HCT116 (cell line): Measurements from ENCODE around the gene ILF2. TPM values are rescaled to one million over a fixed set of nuclear protein-coding genes. Genes with fewer than 3 reads are reported as not detected.

Experiments
- ATAC-seq: fragments of 200-7000 bp; cut with Tn5 transposase; 2 replicates; pipeline ENCODE4 v1.9.1; 2020; ENCODE audit warnings: mild to moderate bottlenecking, moderate library complexity
- BruUV-seq: library from RNA; stranded (reverse); fragments of 400-500 nt; replicated peaks from 2 replicates; lab custom pipeline; 2021; lab: Mats Ljungman, UMichigan
- CTCF ChIA-PET: fragments of 300-600 bp; sonication (Branson Sonifier 250); formaldehyde crosslinking; loops from one replicate; lab custom pipeline; 2021; ENCODE audit warnings: antibody characterized with exemption; lab: Charles Lee
- POLR2A ChIA-PET: fragments of 300-600, 350-600 bp; sonication (Branson Sonifier 250); formaldehyde crosslinking; loops from one replicate; lab custom pipeline; 2021; ENCODE audit warnings: antibody characterized with exemption; lab: Charles Lee
- RAD21 ChIA-PET, 2 experiments: fragments of 300-600 bp; sonication (Branson Sonifier 250); formaldehyde crosslinking; loops; one replicate each; lab custom pipeline; 2023; ENCODE audit warnings: low total read pairs in 2 of 2; ENCODE audit not compliant: uncharacterized antibody in 2 of 2, unreplicated experiment in 2 of 2, low non-redundant PET in 1 of 2; lab: Charles Lee
- DNase-seq: peaks from one replicate; pipeline ENCODE4 v3.0.0-alpha.2; 2010; ENCODE audit warnings: low read depth, low spot score
- H2AFZ ChIP-seq: fragments of 200-600 bp; shearing (Covaris generic), sonication (generic); 2 replicates; pipeline ENCODE4 v1.6.1; 2017; ENCODE audit warnings: low read depth, mixed run types, mixed read lengths, antibody characterized with exemption, low read length; ENCODE audit not compliant: poor library complexity, severe bottlenecking
- H3K27ac ChIP-seq: 2 replicates; pipeline ENCODE4 v1.5.1; 2012; ENCODE audit warnings: low read depth, low read length
- H3K27me3 ChIP-seq: fragments of 200-600 bp; sonication (generic); 2 replicates; pipeline ENCODE4 v1.6.1; 2016; ENCODE audit warnings: mixed run types, low read length, mixed read lengths; ENCODE audit not compliant: insufficient read depth
- H3K36me3 ChIP-seq, 2 experiments: fragments of 200-500 bp in 1 of 2; fragments of 200-600 bp in 1 of 2; sonication (Bioruptor generic) in 1 of 2; sonication (generic) in 1 of 2; 2 replicates each; pipeline versions ENCODE4 v1.5.1 to v1.6.1; 2014 to 2016; ENCODE audit warnings: low read length in 2 of 2, inconsistent platforms in 1 of 2, mixed read lengths in 1 of 2, mixed run types in 1 of 2; ENCODE audit not compliant: insufficient read depth in 2 of 2, control insufficient read depth in 1 of 2
- H3K4me1 ChIP-seq, 2 experiments: fragments of 200-600 bp in 1 of 2; sonication (generic) in 1 of 2; 2 replicates each; pipeline versions ENCODE4 v1.5.1 to v1.6.1; 2012 to 2017; ENCODE audit warnings: low read length in 2 of 2, inconsistent platforms in 1 of 2, mild to moderate bottlenecking in 1 of 2, mixed read lengths in 1 of 2, mixed run types in 1 of 2, moderate library complexity in 1 of 2; ENCODE audit not compliant: insufficient read depth in 2 of 2, control insufficient read depth in 1 of 2
- H3K4me2 ChIP-seq: fragments of 200-600 bp; sonication (generic); 2 replicates; pipeline ENCODE4 v1.6.1; 2017; ENCODE audit warnings: mixed run types, low read length, mixed read lengths
- H3K4me3 ChIP-seq, 2 experiments: fragments of 200-600 bp in 1 of 2; sonication (generic) in 1 of 2; replicated peaks in 1 of 2; 2 replicates each; pipeline ENCODE4 v1.5.1; 2011 to 2016; ENCODE audit warnings: low read length in 2 of 2, control low read depth in 1 of 2, low read depth in 1 of 2, mild to moderate bottlenecking in 1 of 2, mixed read lengths in 1 of 2, mixed run types in 1 of 2
- H3K79me2 ChIP-seq: fragments of 200-600 bp; sonication (generic); 2 replicates; pipeline ENCODE4 v1.6.1; 2017; ENCODE audit warnings: mild to moderate bottlenecking, mixed run types, low read length, moderate library complexity, mixed read lengths; ENCODE audit not compliant: insufficient read depth
- H3K9ac ChIP-seq: fragments of 200-600 bp; sonication (generic); 2 replicates; pipeline ENCODE4 v1.6.1; 2016; ENCODE audit warnings: low read length, mixed read lengths
- H3K9me2 ChIP-seq: fragments of 200-600 bp; sonication (generic), shearing (Covaris generic); 2 replicates; pipeline ENCODE4 v1.6.1; 2017; ENCODE audit warnings: mixed run types, mild to moderate bottlenecking, moderate library complexity; ENCODE audit not compliant: insufficient read depth
- H3K9me3 ChIP-seq, 2 experiments: fragments of 200-500 bp in 1 of 2; fragments of 200-600 bp in 1 of 2; sonication (Bioruptor generic) in 1 of 2; sonication (generic) in 1 of 2; 2 replicates each; pipeline ENCODE4 v1.6.1; 2014 to 2017; ENCODE audit warnings: low read length in 2 of 2, mixed read lengths in 2 of 2, inconsistent platforms in 1 of 2, low read depth in 1 of 2, mild to moderate bottlenecking in 1 of 2, mixed run types in 1 of 2, moderate library complexity in 1 of 2; ENCODE audit not compliant: control insufficient read depth in 1 of 2, insufficient read depth in 1 of 2
- H4K20me1 ChIP-seq: fragments of 200-600 bp; sonication (generic), shearing (Covaris generic); 2 replicates; pipeline ENCODE4 v1.6.1; 2017; ENCODE audit warnings: mixed run types, mild to moderate bottlenecking, moderate library complexity; ENCODE audit not compliant: insufficient read depth
- intact Hi-C: fragments of 100-400 bp; cut with micrococcal nuclease; formaldehyde crosslinking; loops from 2 replicates; pipeline ENCODE4 v1.10.0; 2022
- total RNA-seq: library from RNA; stranded (reverse); gene quantifications from one replicate; pipeline ENCODE4 v1.2.1, GENCODE V29; 2021; ENCODE audit not compliant: unreplicated experiment
- TF ChIP-seq, protein P1 (sequence below): IDR thresholded peaks from 2 replicates; pipeline ENCODE4 v1.6.1; 2012; ENCODE audit warnings: low read depth

ILF2 gene
- total RNA-seq, 1 experiment from 2014 or later: 335 TPM

DNA sequence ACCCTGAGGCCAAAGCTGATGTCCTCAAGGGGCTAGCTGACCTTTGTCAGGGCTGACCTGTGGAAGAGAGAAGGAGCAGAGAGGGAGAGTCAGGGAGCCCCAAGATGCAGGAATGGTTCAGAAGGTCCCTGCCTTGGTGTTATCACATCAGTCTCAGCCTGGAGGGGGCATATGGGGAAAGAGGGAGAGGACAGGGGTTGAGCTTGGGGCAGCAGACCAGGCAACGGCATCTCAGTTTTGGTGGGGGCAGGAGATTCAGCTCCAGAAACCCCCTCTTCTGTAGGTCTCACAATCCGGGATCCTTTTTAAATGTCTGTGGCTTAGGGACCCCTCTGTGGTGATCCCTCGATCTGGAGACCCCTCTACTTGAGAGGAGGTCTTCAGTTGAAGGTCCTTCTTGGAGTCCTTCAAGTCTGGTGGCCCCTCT, 44.3 kb downstream of the ILF2 start:
- Histone ChIP-seq H3K9me2 (no peaks in the 10 kb centered on the region), H2AFZ (no peak overlapping the region), H3K79me2 (peaks cover 15% of the 10 kb centered on the region; the same call in 1 of the 2 replicates), H3K36me3 (peaks cover 2 to 9% of the 10 kb centered on the region in 2 experiments; a peak in 2 of 4 replicates), H3K9ac (peak overlapping the region; percentile 85), H3K27me3 (no peaks in the 10 kb centered on the region), H3K4me3 (peak overlapping the region; percentile 65 to 72), H3K27ac (peak overlapping the region; percentile 89), H3K4me2 (peak overlapping the region; percentile 92), H4K20me1 (no peaks in the 10 kb centered on the region), H3K9me3 (no peaks in the 10 kb centered on the region), H3K4me1 (peaks cover 18 to 33% of the 10 kb centered on the region in 2 experiments)
- ChIA-PET CTCF (interaction anchor here (0.9 to 5.7 kb wide), 6 partner anchors 11 to 115 kb away, joined by 3 to 76 read pairs (median 8); partner anchors contain the start of genes S100A14 and S100A16), RAD21 (interaction anchor here (1.4 to 1.9 kb wide), 5 partner anchors 9 to 59 kb away, joined by 4 to 9 read pairs (median 6); partner anchors contain the start of gene S100A14 (in 1 of the 2)), POLR2A (interaction anchor here (1.1 to 10.5 kb wide), 15 partner anchors 11 to 360 kb away, joined by 3 to 172 read pairs (median 6); partner anchors contain the start of genes RAB13, S100A14, S100A16 and S100A5)
- TF ChIP-seq, protein P1, sequence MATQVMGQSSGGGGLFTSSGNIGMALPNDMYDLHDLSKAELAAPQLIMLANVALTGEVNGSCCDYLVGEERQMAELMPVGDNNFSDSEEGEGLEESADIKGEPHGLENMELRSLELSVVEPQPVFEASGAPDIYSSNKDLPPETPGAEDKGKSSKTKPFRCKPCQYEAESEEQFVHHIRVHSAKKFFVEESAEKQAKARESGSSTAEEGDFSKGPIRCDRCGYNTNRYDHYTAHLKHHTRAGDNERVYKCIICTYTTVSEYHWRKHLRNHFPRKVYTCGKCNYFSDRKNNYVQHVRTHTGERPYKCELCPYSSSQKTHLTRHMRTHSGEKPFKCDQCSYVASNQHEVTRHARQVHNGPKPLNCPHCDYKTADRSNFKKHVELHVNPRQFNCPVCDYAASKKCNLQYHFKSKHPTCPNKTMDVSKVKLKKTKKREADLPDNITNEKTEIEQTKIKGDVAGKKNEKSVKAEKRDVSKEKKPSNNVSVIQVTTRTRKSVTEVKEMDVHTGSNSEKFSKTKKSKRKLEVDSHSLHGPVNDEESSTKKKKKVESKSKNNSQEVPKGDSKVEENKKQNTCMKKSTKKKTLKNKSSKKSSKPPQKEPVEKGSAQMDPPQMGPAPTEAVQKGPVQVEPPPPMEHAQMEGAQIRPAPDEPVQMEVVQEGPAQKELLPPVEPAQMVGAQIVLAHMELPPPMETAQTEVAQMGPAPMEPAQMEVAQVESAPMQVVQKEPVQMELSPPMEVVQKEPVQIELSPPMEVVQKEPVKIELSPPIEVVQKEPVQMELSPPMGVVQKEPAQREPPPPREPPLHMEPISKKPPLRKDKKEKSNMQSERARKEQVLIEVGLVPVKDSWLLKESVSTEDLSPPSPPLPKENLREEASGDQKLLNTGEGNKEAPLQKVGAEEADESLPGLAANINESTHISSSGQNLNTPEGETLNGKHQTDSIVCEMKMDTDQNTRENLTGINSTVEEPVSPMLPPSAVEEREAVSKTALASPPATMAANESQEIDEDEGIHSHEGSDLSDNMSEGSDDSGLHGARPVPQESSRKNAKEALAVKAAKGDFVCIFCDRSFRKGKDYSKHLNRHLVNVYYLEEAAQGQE: no peak
- DNase-seq: no peak
- intact Hi-C loops: loop anchor here (5.0 kb wide), 1 partner anchor 274 kb away; no protein-coding TSS in a partner anchor
- no TSS peak for BruUV-seq
- no peak for ATAC-seq
